H9 (cell line): ENCODE data around the gene CTNNA3. TPM values are rescaled to one million over a fixed set of nuclear protein-coding genes. Genes with fewer than 3 reads are reported as not detected.

Source experiments
- DNase-seq: peaks from one replicate; pipeline ENCODE4 v3.0.0-alpha.2; 2017
- H2AFZ ChIP-seq: one replicate; pipeline ENCODE4 v1.6.1; 2013; ENCODE audit warnings: mild to moderate bottlenecking, low read length, control low read depth, moderate library complexity
- H2AK5ac ChIP-seq: 2 replicates; pipeline ENCODE4 v1.6.1; 2013; ENCODE audit warnings: low read length, control low read depth, mixed read lengths; ENCODE audit not compliant: insufficient read length
- H2BK120ac ChIP-seq: one replicate; pipeline ENCODE4 v1.6.1; 2013; ENCODE audit warnings: low read depth, mild to moderate bottlenecking, low read length, control low read depth, inconsistent platforms; ENCODE audit not compliant: poor library complexity, severe bottlenecking
- H2BK12ac ChIP-seq: 2 replicates; pipeline ENCODE4 v1.6.1; 2013; ENCODE audit warnings: low read length, control low read depth, mixed read lengths, low read depth; ENCODE audit not compliant: insufficient read length
- H2BK15ac ChIP-seq: 2 replicates; pipeline ENCODE4 v1.6.1; 2013; ENCODE audit warnings: low read depth, low read length, control low read depth
- H2BK20ac ChIP-seq: one replicate; pipeline ENCODE4 v1.6.1; 2013; ENCODE audit warnings: low read depth, mild to moderate bottlenecking, low read length, control low read depth, inconsistent platforms; ENCODE audit not compliant: poor library complexity, severe bottlenecking
- H2BK5ac ChIP-seq: 2 replicates; pipeline ENCODE4 v1.6.1; 2013; ENCODE audit warnings: low read length, control low read depth, mixed read lengths; ENCODE audit not compliant: insufficient read length
- H3K14ac ChIP-seq: 2 replicates; pipeline ENCODE4 v1.6.1; 2013; ENCODE audit warnings: low read length, control low read depth; ENCODE audit not compliant: insufficient read depth
- H3K18ac ChIP-seq: 2 replicates; pipeline ENCODE4 v1.6.1; 2013; ENCODE audit warnings: low read depth, mild to moderate bottlenecking, mixed read lengths, low read length, control low read depth; ENCODE audit not compliant: insufficient read length
- H3K23ac ChIP-seq: 2 replicates; pipeline ENCODE4 v1.6.1; 2013; ENCODE audit warnings: low read length, control low read depth, mixed read lengths, low read depth; ENCODE audit not compliant: insufficient read length
- H3K23me2 ChIP-seq: 2 replicates; pipeline ENCODE4 v1.6.1; 2013; ENCODE audit warnings: low read depth, mild to moderate bottlenecking, mixed read lengths, low read length, control low read depth; ENCODE audit not compliant: insufficient read length, poor library complexity, severe bottlenecking
- H3K27ac ChIP-seq: 2 replicates; pipeline ENCODE4 v1.5.1; 2013; ENCODE audit warnings: low read length, control low read depth, mixed read lengths, low read depth; ENCODE audit not compliant: insufficient read length
- H3K27me3 ChIP-seq: 2 replicates; pipeline ENCODE4 v1.6.1; 2013; ENCODE audit warnings: low read length, control low read depth, inconsistent platforms; ENCODE audit not compliant: insufficient read depth
- H3K4ac ChIP-seq: 2 replicates; pipeline ENCODE4 v1.6.1; 2013; ENCODE audit warnings: low read depth, mild to moderate bottlenecking, control low read depth, inconsistent platforms, low read length, moderate library complexity
- H3K4me1 ChIP-seq: 2 replicates; pipeline ENCODE4 v1.6.1; 2013; ENCODE audit warnings: low read length, control low read depth, inconsistent platforms; ENCODE audit not compliant: insufficient read depth
- H3K4me2 ChIP-seq: 2 replicates; pipeline ENCODE4 v1.6.1; 2013; ENCODE audit warnings: low read length, control low read depth, mixed read lengths; ENCODE audit not compliant: insufficient read length, insufficient read depth
- H3K56ac ChIP-seq: 2 replicates; pipeline ENCODE4 v1.6.1; 2013; ENCODE audit warnings: low read depth, mild to moderate bottlenecking, mixed read lengths, low read length, control low read depth; ENCODE audit not compliant: insufficient read length
- H3K79me1 ChIP-seq: 2 replicates; pipeline ENCODE4 v1.6.1; 2013; ENCODE audit warnings: low read depth, mild to moderate bottlenecking, moderate library complexity, low read length, control low read depth, inconsistent platforms; ENCODE audit not compliant: insufficient read depth, poor library complexity, severe bottlenecking
- H3K79me2 ChIP-seq: 2 replicates; pipeline ENCODE4 v1.6.1; 2013; ENCODE audit warnings: low read length, control low read depth, inconsistent platforms; ENCODE audit not compliant: insufficient read depth
- H3K9ac ChIP-seq: 2 replicates; pipeline ENCODE4 v1.6.1; 2013; ENCODE audit warnings: low read length, control low read depth, mixed read lengths; ENCODE audit not compliant: insufficient read length; ENCODE audit errors: extremely low read depth
- H3K9me3 ChIP-seq: one replicate; pipeline ENCODE4 v1.6.1; 2013; ENCODE audit warnings: low read depth, low read length, inconsistent platforms; ENCODE audit not compliant: control insufficient read depth
- H3T11ph ChIP-seq: one replicate; pipeline ENCODE4 v1.6.1; 2013; ENCODE audit warnings: mild to moderate bottlenecking, low read length, control low read depth, inconsistent platforms
- H4K20me1 ChIP-seq: one replicate; pipeline ENCODE4 v1.6.1; 2013; ENCODE audit not compliant: control insufficient read depth, insufficient read length, insufficient read depth
- H4K5ac ChIP-seq: 2 replicates; pipeline ENCODE4 v1.6.1; 2013; ENCODE audit warnings: low read depth, mild to moderate bottlenecking, mixed read lengths, low read length, control low read depth; ENCODE audit not compliant: insufficient read length
- H4K8ac ChIP-seq: replicated peaks from 2 replicates; pipeline ENCODE4 v1.6.1; 2013; ENCODE audit warnings: low read length, control low read depth, mixed read lengths, low read depth; ENCODE audit not compliant: insufficient read length
- H4K91ac ChIP-seq: 2 replicates; pipeline ENCODE4 v1.6.1; 2013; ENCODE audit warnings: low read depth, mild to moderate bottlenecking, moderate library complexity, mixed read lengths, low read length, control low read depth; ENCODE audit not compliant: insufficient read length
- H3K27ac Mint-ChIP-seq, 3 experiments: 2 replicates in 2 of 3; 3 replicates in 1 of 3; pipeline ENCODE4 v1.8.0; 2020 to 2021; ENCODE audit warnings: mixed read lengths in 3 of 3, mild to moderate bottlenecking in 1 of 3, moderate library complexity in 1 of 3
- H3K27me3 Mint-ChIP-seq: 2 replicates; pipeline ENCODE4 v1.8.0; 2021; ENCODE audit warnings: low read depth, mild to moderate bottlenecking, moderate library complexity, mixed read lengths
- H3K36me3 Mint-ChIP-seq, 3 experiments: 2 replicates in 2 of 3; 3 replicates in 1 of 3; pipeline ENCODE4 v1.8.0; 2020 to 2021; ENCODE audit warnings: low read depth in 3 of 3, mixed read lengths in 3 of 3; ENCODE audit not compliant: insufficient read depth in 1 of 3
- H3K4me1 Mint-ChIP-seq, 2 experiments: 2 replicates each; pipeline ENCODE4 v1.8.0; 2020; ENCODE audit warnings: mixed read lengths in 2 of 2
- H3K4me3 Mint-ChIP-seq, 2 experiments: 2 replicates in 1 of 2; 3 replicates in 1 of 2; pipeline ENCODE4 v1.8.0; 2020 to 2021; ENCODE audit warnings: mild to moderate bottlenecking in 2 of 2, mixed read lengths in 2 of 2, moderate library complexity in 1 of 2
- H3K9me3 Mint-ChIP-seq, 2 experiments: 2 replicates in 1 of 2; 3 replicates in 1 of 2; pipeline ENCODE4 v1.8.0; 2020; ENCODE audit warnings: mild to moderate bottlenecking in 2 of 2, mixed read lengths in 2 of 2, moderate library complexity in 1 of 2
- CTCF ChIP-seq: fragments of 200-600 bp; sonication (generic); conservative IDR thresholded peaks from 3 replicates; pipeline ENCODE4 v1.8.0; 2021; ENCODE audit warnings: antibody characterized with exemption, mild to moderate bottlenecking
- WGBS: extraction: QIAGEN DNeasy Blood & Tissue Kit; methylation state at CpG from one replicate; pipeline ENCODE4 v1.1.7; 2013; ENCODE audit warnings: missing lambda C conversion rate, low lambda C conversion rate, mixed read lengths; ENCODE audit not compliant: insufficient read length; ENCODE audit errors: extremely low coverage; 5-methylcytosine and 5-hydroxymethylcytosine counted together
- total RNA-seq: library from RNA; stranded (reverse); gene quantifications from 2 replicates; pipeline ENCODE4 v1.2.1, GENCODE V29; 2021

The CTNNA3 gene
- total RNA-seq, 1 experiment from 2014 or later, result 3.3 TPM

GRCh38 chr10:67606572-67606971, 89.4 kb downstream of the CTNNA3 start:
- Histone ChIP-seq H2BK15ac (no peak overlapping the region), H3K79me2 (no peaks in the 10 kb centered on the region), H4K91ac (no peak overlapping the region), H2BK120ac (no peak overlapping the region), H3K79me1 (no peaks in the 10 kb centered on the region), H3K18ac (no peak overlapping the region), H3K23me2 (no peaks in the 10 kb centered on the region), H3T11ph (no peak overlapping the region), H4K20me1 (no peaks in the 10 kb centered on the region), H2BK12ac (no peak overlapping the region), H3K27ac (no peak overlapping the region), H3K4me1 (no peaks in the 10 kb centered on the region; the same call in 1 of the 2 replicates), H3K23ac (no peak overlapping the region), H2BK5ac (no peak overlapping the region), H3K9me3 (no peaks in the 10 kb centered on the region), H2AFZ (peak overlapping the region; percentile 52), H3K4me2 (no peak overlapping the region), H4K5ac (no peak overlapping the region), H3K27me3 (no peaks in the 10 kb centered on the region), H3K14ac (no peak overlapping the region), H2BK20ac (peak overlapping the region; percentile 83), H4K8ac (no peak overlapping the region), H3K4ac (no peak overlapping the region), H2AK5ac (no peak overlapping the region), H3K9ac (no peak overlapping the region), H3K56ac (no peak overlapping the region)
- Mint-ChIP-seq H3K9me3 (no peaks in the 10 kb centered on the region), H3K27me3 (no peaks in the 10 kb centered on the region), H3K4me1 (peaks cover 19 to 25% of the 10 kb centered on the region in 2 experiments), H3K4me3 (no peak overlapping the region), H3K27ac (peak overlapping the region in 2 of 3 experiments; percentile 9 to 49; a peak in 2 of 7 replicates), H3K36me3 (no peaks in the 10 kb centered on the region)
- no CpG with 5 or more reads among the region's 3 CpGs for WGBS
- TF ChIP-seq CTCF, result no peak
- no peak for DNase-seq
